ENCODE data around the gene APH1A.
A peak's percentile ranks its signal among the peaks of the same experiment; 100 is the strongest.

Gene APH1A

DNA sequence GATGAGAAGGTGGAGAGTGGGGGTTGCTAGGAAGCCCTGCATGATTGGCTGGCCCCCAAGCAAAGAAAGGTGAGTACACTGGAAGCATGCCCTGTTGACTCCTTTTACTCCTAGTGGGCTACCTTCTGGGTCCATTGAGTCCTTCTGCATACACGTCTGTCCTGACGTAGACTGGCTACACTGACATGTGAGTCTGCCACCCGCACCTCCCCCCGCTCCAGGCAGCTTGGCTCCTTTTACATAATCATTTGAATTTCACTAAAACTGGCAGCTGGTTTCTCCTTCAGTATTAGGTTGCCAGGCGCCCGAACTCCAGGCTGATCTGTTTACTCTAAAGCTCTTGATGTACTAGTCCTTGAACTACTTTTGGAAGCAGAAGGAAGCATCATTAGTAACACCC is 33.5 kb upstream of the APH1A start:
- TF ChIP-seq FOXM1 (IDR thresholded peaks at IDR 0.05; ENCODE audit: borderline replicate concordance, low read depth) (no peak), TCF12 (IDR thresholded peaks at IDR 0.05; ENCODE audit: low read depth) (no peak), NFIC (IDR thresholded peaks at IDR 0.05) (no peak), CREB1 (IDR thresholded peaks at IDR 0.05; ENCODE audit: low read depth) (no peak), RAD21 (IDR thresholded peaks at IDR 0.05; ENCODE audit: low read depth) (no peak), ZBTB7A (IDR thresholded peaks at IDR 0.05; ENCODE audit: low read depth) (no peak), TEAD4 (IDR thresholded peaks at IDR 0.05) (no peak), EP300 (IDR thresholded peaks at IDR 0.05; ENCODE audit: borderline replicate concordance) (no peak), EGR1 (IDR thresholded peaks at IDR 0.05) (no peak), CEBPB (IDR thresholded peaks at IDR 0.05) (no peak), YY1 (IDR thresholded peaks at IDR 0.05; ENCODE audit: low read depth) (no peak), TAF1 (IDR thresholded peaks at IDR 0.05; ENCODE audit: low read depth) (no peak)
- TF ChIP-seq, protein P1, sequence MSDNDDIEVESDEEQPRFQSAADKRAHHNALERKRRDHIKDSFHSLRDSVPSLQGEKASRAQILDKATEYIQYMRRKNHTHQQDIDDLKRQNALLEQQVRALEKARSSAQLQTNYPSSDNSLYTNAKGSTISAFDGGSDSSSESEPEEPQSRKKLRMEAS (IDR thresholded peaks at IDR 0.05): no peak
- TF ChIP-seq, protein P2, sequence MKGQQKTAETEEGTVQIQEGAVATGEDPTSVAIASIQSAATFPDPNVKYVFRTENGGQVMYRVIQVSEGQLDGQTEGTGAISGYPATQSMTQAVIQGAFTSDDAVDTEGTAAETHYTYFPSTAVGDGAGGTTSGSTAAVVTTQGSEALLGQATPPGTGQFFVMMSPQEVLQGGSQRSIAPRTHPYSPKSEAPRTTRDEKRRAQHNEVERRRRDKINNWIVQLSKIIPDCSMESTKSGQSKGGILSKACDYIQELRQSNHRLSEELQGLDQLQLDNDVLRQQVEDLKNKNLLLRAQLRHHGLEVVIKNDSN (IDR thresholded peaks at IDR 0.05): no peak
- TF ChIP-seq, protein P3, sequence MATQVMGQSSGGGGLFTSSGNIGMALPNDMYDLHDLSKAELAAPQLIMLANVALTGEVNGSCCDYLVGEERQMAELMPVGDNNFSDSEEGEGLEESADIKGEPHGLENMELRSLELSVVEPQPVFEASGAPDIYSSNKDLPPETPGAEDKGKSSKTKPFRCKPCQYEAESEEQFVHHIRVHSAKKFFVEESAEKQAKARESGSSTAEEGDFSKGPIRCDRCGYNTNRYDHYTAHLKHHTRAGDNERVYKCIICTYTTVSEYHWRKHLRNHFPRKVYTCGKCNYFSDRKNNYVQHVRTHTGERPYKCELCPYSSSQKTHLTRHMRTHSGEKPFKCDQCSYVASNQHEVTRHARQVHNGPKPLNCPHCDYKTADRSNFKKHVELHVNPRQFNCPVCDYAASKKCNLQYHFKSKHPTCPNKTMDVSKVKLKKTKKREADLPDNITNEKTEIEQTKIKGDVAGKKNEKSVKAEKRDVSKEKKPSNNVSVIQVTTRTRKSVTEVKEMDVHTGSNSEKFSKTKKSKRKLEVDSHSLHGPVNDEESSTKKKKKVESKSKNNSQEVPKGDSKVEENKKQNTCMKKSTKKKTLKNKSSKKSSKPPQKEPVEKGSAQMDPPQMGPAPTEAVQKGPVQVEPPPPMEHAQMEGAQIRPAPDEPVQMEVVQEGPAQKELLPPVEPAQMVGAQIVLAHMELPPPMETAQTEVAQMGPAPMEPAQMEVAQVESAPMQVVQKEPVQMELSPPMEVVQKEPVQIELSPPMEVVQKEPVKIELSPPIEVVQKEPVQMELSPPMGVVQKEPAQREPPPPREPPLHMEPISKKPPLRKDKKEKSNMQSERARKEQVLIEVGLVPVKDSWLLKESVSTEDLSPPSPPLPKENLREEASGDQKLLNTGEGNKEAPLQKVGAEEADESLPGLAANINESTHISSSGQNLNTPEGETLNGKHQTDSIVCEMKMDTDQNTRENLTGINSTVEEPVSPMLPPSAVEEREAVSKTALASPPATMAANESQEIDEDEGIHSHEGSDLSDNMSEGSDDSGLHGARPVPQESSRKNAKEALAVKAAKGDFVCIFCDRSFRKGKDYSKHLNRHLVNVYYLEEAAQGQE (IDR thresholded peaks at IDR 0.05; ENCODE audit: low read depth): no peak

DNA sequence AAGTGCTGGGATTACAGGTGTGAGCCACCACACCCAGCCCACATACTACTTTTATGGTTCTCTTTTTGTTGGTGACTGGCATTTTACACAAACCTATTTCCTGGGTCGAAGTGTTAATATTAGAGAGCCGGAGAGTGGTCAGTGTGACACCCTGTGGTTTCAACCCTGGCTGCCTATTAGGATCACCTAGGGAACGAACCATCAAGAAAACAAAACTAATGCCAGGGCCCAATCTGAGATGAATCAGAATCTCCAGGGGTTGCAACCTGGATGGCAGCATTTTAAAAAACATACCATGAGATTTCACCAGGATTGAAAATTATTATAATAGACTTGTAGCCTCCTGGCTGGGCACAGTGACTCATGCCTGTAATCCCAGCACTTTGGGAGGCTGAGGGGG is 30.9 kb upstream of the APH1A start:
- TF ChIP-seq EP300 (IDR thresholded peaks at IDR 0.05; ENCODE audit: borderline replicate concordance): no peak
- no peak for TF ChIP-seq TEAD4 (IDR thresholded peaks at IDR 0.05)
- TF ChIP-seq, protein P2 (IDR thresholded peaks at IDR 0.05): no peak
- no peak for TF ChIP-seq TCF12 (IDR thresholded peaks at IDR 0.05; ENCODE audit: low read depth)
- TF ChIP-seq ZBTB7A (IDR thresholded peaks at IDR 0.05; ENCODE audit: low read depth): no peak
- TF ChIP-seq, protein P3 (IDR thresholded peaks at IDR 0.05; ENCODE audit: low read depth): no peak
- no peak for TF ChIP-seq FOXM1 (IDR thresholded peaks at IDR 0.05; ENCODE audit: borderline replicate concordance, low read depth)
- TF ChIP-seq CREB1 (IDR thresholded peaks at IDR 0.05; ENCODE audit: low read depth): no peak
- TF ChIP-seq NFIC (IDR thresholded peaks at IDR 0.05): no peak
- no peak for TF ChIP-seq CEBPB (IDR thresholded peaks at IDR 0.05)
- TF ChIP-seq TAF1 (IDR thresholded peaks at IDR 0.05; ENCODE audit: low read depth): no peak
- TF ChIP-seq, protein P1 (IDR thresholded peaks at IDR 0.05): no peak
- no peak for TF ChIP-seq RAD21 (IDR thresholded peaks at IDR 0.05; ENCODE audit: low read depth)
- no peak for TF ChIP-seq EGR1 (IDR thresholded peaks at IDR 0.05)
- no peak for TF ChIP-seq YY1 (IDR thresholded peaks at IDR 0.05; ENCODE audit: low read depth)

DNA sequence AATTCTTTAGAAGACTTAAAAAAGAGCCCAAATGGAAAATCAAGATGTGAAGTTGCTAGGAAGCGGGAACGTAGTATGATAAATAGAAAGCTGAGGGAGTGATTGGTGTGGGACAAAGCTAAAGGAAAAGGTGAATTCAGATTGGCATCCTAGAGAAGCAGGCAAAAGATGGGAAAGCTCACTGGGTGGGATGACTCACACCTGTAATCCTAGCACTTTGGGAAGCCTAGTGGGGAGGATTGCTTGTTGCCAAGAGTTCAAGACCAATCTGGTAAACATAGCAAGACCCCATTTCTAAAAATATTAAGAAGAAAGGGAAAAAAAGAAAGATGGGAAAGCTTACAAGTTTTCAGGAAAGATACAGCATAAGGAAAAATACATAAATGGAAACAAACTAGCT is 26.7 kb upstream of the APH1A start:
- TF ChIP-seq, protein P2 (IDR thresholded peaks at IDR 0.05): no peak
- TF ChIP-seq RAD21 (IDR thresholded peaks at IDR 0.05; ENCODE audit: low read depth) (no peak), EP300 (IDR thresholded peaks at IDR 0.05; ENCODE audit: borderline replicate concordance) (no peak), CEBPB (IDR thresholded peaks at IDR 0.05) (no peak), TEAD4 (IDR thresholded peaks at IDR 0.05) (no peak), EGR1 (IDR thresholded peaks at IDR 0.05) (no peak), TAF1 (IDR thresholded peaks at IDR 0.05; ENCODE audit: low read depth) (no peak)
- TF ChIP-seq, protein P1 (IDR thresholded peaks at IDR 0.05): no peak

DNA sequence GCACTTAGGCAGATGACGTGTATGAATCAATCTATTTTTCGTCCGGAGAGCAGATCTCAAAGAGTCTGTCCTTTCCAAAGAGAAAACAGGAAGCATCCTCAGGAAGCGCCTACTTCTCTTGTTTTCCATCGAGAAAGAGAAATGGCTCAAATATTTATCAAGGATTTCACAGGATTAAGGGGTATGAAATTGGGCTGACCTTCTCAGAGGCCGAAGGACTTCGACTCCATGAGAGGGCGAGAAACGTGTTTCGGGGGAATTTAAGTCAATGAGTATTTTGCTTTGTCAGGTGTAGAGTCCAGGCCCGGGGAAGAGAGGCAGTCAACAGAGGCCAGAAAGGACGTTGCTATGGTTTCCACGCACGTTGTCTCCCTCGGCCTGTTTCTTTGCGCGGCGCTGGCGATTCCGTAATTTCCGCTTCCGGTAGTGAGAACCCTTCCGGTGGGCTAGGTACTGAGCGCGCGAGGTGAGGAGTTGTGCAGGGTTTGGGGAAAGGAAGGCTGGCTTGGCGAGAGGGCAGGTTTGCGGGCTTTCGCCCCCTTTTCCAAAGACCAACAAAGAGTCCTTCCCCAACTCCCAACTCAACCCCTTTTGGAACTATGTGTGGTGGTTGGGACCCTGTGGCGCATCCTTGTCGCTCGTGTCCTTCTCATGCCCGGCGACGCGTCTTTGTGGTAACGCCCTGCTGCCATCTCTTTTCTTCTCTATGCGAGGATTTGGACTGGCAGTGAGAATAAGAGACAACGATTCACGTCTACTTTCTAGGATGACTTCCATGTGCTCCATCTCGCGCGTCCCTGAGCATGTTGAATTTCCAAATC is 24.8 kb upstream of the APH1A start, which contains the start of gene MRPS21:
Gene MRPS21 (plus strand): TSS at position 429 of the 821 bp plus-strand sequence. CDS start 506 bp downstream, outside the sequence.
- TF ChIP-seq EP300 (IDR thresholded peaks at IDR 0.05; ENCODE audit: borderline replicate concordance): no peak
- TF ChIP-seq, protein P1 (IDR thresholded peaks at IDR 0.05): peak; percentile 73
- TF ChIP-seq YY1 (IDR thresholded peaks at IDR 0.05; ENCODE audit: low read depth): 0 out of 2 replicates have a peak, but pooled peaks have one; percentile 9
- TF ChIP-seq EGR1 (IDR thresholded peaks at IDR 0.05): no peak
- no peak for TF ChIP-seq ZBTB7A (IDR thresholded peaks at IDR 0.05; ENCODE audit: low read depth)
- peak; percentile 67 for TF ChIP-seq CREB1 (IDR thresholded peaks at IDR 0.05; ENCODE audit: low read depth)
- TF ChIP-seq TEAD4 (IDR thresholded peaks at IDR 0.05): no peak
- peak; percentile 78 for TF ChIP-seq TAF1 (IDR thresholded peaks at IDR 0.05; ENCODE audit: low read depth)
- TF ChIP-seq FOXM1 (IDR thresholded peaks at IDR 0.05; ENCODE audit: borderline replicate concordance, low read depth): no peak

All from Ishikawa (cell line).